IPS DF 6.9 (cell line): ENCODE data around the gene CYTIP.
"Not testable (repeated sequence)": the region's sequence is repeated elsewhere in the genome, so short reads cannot be mapped to it uniquely, and the experiment has no call there.

Experiments
- DNase-seq: peaks from one replicate; pipeline ENCODE4 v3.0.0-alpha.2; 2013; ENCODE audit warnings: low read depth, low spot score
- H3K27ac ChIP-seq: one replicate; pipeline ENCODE4 v1.5.1; 2013; ENCODE audit warnings: low read length, control low read depth
- H3K27me3 ChIP-seq: 2 replicates; pipeline ENCODE4 v1.6.1; 2013; ENCODE audit warnings: mild to moderate bottlenecking, low read length; ENCODE audit not compliant: control insufficient read depth, insufficient read depth
- H3K36me3 ChIP-seq: 2 replicates; pipeline ENCODE4 v1.6.1; 2013; ENCODE audit warnings: low read length; ENCODE audit not compliant: control insufficient read depth, insufficient read depth
- H3K4me1 ChIP-seq: 2 replicates; pipeline ENCODE4 v1.6.1; 2013; ENCODE audit warnings: low read length; ENCODE audit not compliant: control insufficient read depth, insufficient read depth
- H3K4me3 ChIP-seq: 2 replicates; pipeline ENCODE4 v1.5.1; 2013; ENCODE audit warnings: mild to moderate bottlenecking, low read length
- H3K9me3 ChIP-seq: 2 replicates; pipeline ENCODE4 v1.6.1; 2013; ENCODE audit warnings: low read length, inconsistent platforms; ENCODE audit not compliant: control insufficient read depth, insufficient read depth
- WGBS: extraction: QIAGEN DNeasy Blood & Tissue Kit; methylation state at CpG from one replicate; pipeline ENCODE4 v1.1.7; 2013; ENCODE audit warnings: mixed read lengths, missing lambda C conversion rate; ENCODE audit not compliant: insufficient read length, insufficient coverage; 5-methylcytosine and 5-hydroxymethylcytosine counted together

CYTIP gene

DNA sequence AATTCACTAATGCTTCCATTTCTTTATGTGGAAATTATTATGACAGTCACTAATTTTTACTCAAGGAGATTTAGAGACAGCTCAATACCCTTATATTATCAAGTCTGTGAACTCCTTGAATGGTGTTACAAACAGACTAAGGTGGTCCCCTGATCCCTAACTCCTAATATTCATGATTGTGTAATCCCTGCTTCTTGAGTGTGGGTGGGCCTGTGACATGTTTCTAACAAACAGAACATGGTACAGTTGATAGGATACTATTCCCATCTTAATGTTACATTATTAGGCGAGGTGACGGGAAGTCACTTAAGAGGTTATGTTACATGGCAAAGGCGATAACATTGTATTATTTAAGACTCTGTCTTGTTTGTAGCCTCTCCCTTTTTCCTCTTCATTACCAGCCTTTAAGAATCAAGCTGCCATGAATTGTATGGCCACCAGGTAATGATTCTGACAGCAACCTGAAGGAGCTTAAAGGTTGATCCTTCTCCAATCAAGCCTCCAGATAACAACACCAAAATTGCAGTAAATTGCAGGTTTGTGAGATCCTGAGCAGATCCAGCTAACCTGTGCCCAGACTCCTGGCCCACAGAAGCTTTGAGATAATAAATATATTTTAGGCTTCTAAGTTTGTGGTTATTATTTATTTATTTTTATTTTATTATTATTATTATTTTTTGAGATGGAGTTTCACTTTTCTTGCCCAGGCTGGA, 32.1 kb downstream of the CYTIP start:
- no peaks in the 10 kb centered on the region for H3K36me3 ChIP-seq
- no peaks in the 10 kb centered on the region for H3K27me3 ChIP-seq
- DNase-seq, result no peak
- H3K4me1 ChIP-seq, result no peaks in the 10 kb centered on the region
- no peak overlapping the region for H3K27ac ChIP-seq
- H3K9me3 ChIP-seq, result no peaks in the 10 kb centered on the region
- no peak overlapping the region for H3K4me3 ChIP-seq
- WGBS, result no CpG with 5 or more reads among the region's 3 CpGs

- not testable (repeated sequence) for H3K27me3 ChIP-seq, H3K4me1 ChIP-seq, H3K4me3 ChIP-seq, H3K36me3 ChIP-seq, H3K9me3 ChIP-seq, H3K27ac ChIP-seq, DNase-seq
Measured at GRCh38 chr2:157405398-157405797, 38.5 kb downstream of the CYTIP start.

DNA sequence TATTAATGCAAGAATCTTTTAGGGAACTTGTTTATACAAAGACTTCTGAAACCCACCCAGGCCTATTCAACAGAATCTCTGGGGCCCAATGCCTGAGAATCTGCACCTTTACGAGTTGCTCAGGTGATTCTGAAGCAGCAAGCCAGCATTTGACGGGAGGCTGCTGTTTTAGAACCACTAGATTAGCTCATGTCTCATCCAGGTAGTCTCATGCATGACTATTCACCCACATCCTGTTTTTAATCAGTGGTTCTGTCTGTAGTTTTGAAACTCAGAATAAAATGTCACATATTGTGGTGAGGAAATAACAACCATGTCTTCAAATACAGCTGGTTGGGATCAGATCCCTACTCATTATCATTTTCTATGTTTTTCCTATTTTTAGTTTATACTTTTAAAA, 39.5 kb downstream of the CYTIP start:
- no peaks in the 10 kb centered on the region for H3K4me1 ChIP-seq
- H3K27me3 ChIP-seq, result no peaks in the 10 kb centered on the region
- no peaks in the 10 kb centered on the region for H3K9me3 ChIP-seq
- no peak overlapping the region for H3K4me3 ChIP-seq
- H3K27ac ChIP-seq, result no peak overlapping the region
- WGBS, result no CpG with 5 or more reads among the region's 2 CpGs
- no peak for DNase-seq
- H3K36me3 ChIP-seq, result no peaks in the 10 kb centered on the region

GRCh38 chr2:157402801-157403485, 40.9 kb downstream of the CYTIP start:
- H3K4me1 ChIP-seq, DNase-seq, H3K27ac ChIP-seq, H3K27me3 ChIP-seq, H3K36me3 ChIP-seq, H3K9me3 ChIP-seq, H3K4me3 ChIP-seq: not testable (repeated sequence)
- WGBS, result no CpG with 5 or more reads among the region's 15 CpGs

DNA sequence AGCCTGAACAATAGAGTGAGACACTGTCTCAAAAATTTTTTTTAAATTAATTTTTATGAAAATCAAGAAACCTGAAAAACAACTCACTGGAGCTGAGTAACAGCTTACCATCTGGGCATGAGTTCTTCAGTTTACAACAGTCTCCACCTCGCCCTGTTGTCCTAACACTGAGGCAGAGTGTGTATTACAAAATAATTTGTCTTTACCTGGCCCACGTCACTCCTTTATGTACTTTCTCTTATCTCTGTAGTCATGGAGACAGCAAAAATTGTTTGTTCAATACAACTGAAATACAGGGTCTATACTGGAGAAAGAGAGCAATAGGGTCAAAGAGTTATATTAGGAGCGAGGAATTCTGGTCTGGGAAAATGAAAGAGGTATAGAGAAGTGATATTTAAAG, 48.1 kb downstream of the CYTIP start:
- WGBS, result 100% methylated on average over 1 of the region's 3 CpGs
- no peaks in the 10 kb centered on the region for H3K9me3 ChIP-seq
- DNase-seq, result no peak
- no peak overlapping the region for H3K4me3 ChIP-seq
- no peaks in the 10 kb centered on the region for H3K4me1 ChIP-seq
- H3K27me3 ChIP-seq, result no peaks in the 10 kb centered on the region
- H3K27ac ChIP-seq, result no peak overlapping the region
- no peaks in the 10 kb centered on the region for H3K36me3 ChIP-seq

DNA sequence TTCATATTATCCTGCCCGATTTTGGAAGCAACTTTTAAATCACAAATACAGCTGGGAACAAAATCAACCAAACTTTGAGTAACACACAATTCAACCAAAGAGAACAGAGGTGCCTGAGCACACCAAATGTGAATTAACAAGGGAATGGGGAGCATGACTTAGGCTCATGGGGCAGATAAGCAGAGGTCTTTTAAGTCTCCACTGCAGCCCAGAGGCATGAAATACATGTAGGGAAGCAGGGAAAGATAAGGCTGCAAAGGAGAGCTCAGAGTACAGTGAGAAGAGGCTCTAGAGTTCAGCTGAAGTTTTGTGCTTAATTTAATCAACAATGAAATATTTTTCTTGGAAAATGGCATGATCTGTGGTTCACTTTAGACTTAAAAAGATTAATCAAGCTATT, 49.0 kb downstream of the CYTIP start:
- Histone ChIP-seq H3K27me3 (no peaks in the 10 kb centered on the region), H3K4me3 (no peak overlapping the region), H3K36me3 (no peaks in the 10 kb centered on the region), H3K27ac (no peak overlapping the region), H3K9me3 (no peaks in the 10 kb centered on the region), H3K4me1 (no peaks in the 10 kb centered on the region)
- no CpG with 5 or more reads among the region's 1 CpG for WGBS
- DNase-seq, result no peak

DNA sequence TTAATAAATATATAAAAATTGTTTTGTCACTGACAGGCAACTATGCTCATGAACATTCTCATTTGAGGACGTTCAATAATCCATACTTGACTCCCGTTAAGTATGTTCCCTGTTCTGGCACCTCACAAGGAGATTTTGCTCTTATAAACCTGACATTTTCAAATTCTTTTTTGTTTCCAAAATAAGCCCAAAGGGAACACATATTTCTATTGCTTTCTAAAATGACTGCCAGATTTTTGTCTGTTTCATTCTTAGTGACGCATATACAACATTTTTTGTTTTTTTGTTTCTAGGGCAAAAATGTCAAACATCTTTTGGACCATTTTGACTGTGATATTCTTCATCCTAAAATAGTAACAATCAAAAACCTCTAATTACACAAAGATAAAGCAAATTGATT, 50.5 kb downstream of the CYTIP start:
- H3K27me3 ChIP-seq, result no peaks in the 10 kb centered on the region
- H3K27ac ChIP-seq, result no peak overlapping the region
- H3K4me1 ChIP-seq, result no peaks in the 10 kb centered on the region
- no peaks in the 10 kb centered on the region for H3K9me3 ChIP-seq
- no peak for DNase-seq
- no CpG with 5 or more reads among the region's 3 CpGs for WGBS
- H3K4me3 ChIP-seq, result no peak overlapping the region
- H3K36me3 ChIP-seq, result no peaks in the 10 kb centered on the region

DNA sequence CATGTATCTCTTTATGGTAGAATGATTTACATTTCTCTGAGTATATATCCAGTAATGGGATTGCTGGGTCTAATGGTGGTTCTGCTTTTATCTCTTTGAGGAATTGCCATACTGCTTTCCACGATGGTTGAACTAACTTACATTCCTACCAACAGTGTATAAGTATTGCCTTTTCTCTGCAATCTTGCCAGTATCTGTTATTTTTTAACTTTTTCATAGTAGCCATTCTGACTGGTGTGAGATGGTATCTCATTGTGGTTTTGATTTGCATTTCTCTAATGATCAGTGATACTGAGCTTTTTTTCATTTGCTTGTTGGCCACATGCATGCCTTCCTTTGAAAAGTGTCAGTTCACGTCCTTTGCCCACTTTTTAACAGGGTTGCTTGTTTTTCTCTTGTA, 55.1 kb downstream of the CYTIP start:
- Histone ChIP-seq H3K27me3 (no peaks in the 10 kb centered on the region), H3K4me3 (no peak overlapping the region), H3K36me3 (no peaks in the 10 kb centered on the region), H3K27ac (no peak overlapping the region), H3K4me1 (no peaks in the 10 kb centered on the region), H3K9me3 (no peaks in the 10 kb centered on the region)
- no CpG with 5 or more reads among the region's 2 CpGs for WGBS
- no peak for DNase-seq

DNA sequence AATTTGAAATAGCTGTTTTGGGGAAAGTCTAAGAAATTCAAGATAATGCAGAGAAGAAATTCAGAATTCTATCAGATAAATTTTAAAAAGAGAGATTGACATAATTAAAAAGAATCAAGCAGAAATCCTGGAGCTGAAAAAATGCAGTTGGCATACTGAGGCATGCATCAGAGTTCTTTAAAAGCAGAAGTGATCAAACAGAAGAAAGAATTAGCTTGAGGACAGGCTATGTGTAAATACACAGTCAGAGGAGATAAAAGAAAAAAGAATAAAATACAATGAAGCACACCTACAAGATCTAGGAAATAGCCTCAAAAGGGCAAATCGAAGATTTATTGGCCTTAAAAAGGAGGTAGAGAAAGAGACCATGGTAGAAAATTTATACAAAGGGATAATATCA, 57.1 kb downstream of the CYTIP start:
- Histone ChIP-seq H3K9me3 (no peaks in the 10 kb centered on the region), H3K27ac (no peak overlapping the region), H3K4me3 (no peak overlapping the region), H3K27me3 (no peaks in the 10 kb centered on the region), H3K4me1 (no peaks in the 10 kb centered on the region), H3K36me3 (no peaks in the 10 kb centered on the region)
- no CpG with 5 or more reads among the region's 1 CpG for WGBS
- DNase-seq, result no peak

DNA sequence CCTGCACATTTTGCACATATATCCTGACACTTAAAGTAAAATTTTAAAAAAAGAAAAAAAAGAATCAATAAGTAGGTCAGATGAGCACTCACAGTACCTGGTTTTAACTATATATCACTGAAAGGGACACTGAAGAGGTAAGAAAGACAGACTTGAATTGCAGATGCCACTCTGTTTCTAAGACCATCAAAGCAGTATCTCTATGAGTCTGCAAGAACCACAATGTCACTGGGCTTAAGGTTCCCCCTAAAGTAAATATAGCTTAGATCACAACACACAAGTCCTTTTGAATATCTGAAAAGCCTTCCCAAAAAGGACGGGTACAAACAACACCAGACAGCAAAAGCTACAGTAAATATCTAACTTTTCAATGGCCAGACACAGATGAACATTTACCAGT, 57.6 kb downstream of the CYTIP start:
- Histone ChIP-seq H3K27me3 (no peaks in the 10 kb centered on the region), H3K36me3 (no peaks in the 10 kb centered on the region), H3K4me3 (no peak overlapping the region), H3K9me3 (no peaks in the 10 kb centered on the region), H3K27ac (no peak overlapping the region), H3K4me1 (no peaks in the 10 kb centered on the region)
- WGBS, result no CpG with 5 or more reads among the region's 1 CpG
- no peak for DNase-seq

DNA sequence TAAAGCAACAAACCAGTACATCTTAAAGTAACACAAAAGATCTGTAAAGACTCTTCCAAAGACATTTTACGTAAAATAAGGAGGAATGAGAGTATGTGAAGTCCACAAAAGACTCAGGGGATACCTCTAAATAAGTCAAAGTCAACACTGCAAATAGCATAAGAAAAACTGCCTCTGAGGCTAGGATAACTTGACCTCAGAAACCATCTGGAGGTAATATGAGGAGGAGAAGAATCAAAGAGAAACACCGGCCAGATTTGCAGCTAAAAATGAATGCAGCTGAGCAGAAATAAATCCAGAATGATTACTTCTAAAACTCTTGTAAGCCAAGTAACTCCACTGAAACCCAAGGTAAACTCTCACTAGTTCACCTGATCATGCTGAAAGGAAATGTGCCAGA, 66.0 kb downstream of the CYTIP start:
- no CpG with 5 or more reads among the region's 2 CpGs for WGBS
- Histone ChIP-seq H3K27ac (no peak overlapping the region), H3K4me3 (no peak overlapping the region), H3K36me3 (no peaks in the 10 kb centered on the region), H3K27me3 (no peaks in the 10 kb centered on the region), H3K9me3 (peaks cover 2% of the 10 kb centered on the region; the same call in 1 of the 2 replicates), H3K4me1 (no peaks in the 10 kb centered on the region)
- DNase-seq, result no peak
